Liver (tissue), 3 donors: ENCODE measurements around the gene TMTC1.

Experiments
- EGR1 ChIP-seq, 2 donors: IDR thresholded peaks; 2 replicates each; pipeline ENCODE4 v1.6.1; 2016 to 2018; ENCODE audit warnings: antibody characterized with exemption in 2 of 2, low read depth in 2 of 2
- FOXA1 ChIP-seq: IDR thresholded peaks from 2 replicates; pipeline ENCODE4 v1.6.1; 2016; ENCODE audit warnings: antibody characterized with exemption
- FOXA2 ChIP-seq: IDR thresholded peaks from 2 replicates; pipeline ENCODE4 v1.6.1; 2016; ENCODE audit warnings: antibody characterized with exemption
- JUND ChIP-seq, 2 donors: IDR thresholded peaks; 2 replicates each; pipeline ENCODE4 v1.6.1; 2016; ENCODE audit warnings: antibody characterized with exemption in 2 of 2
- RAD21 ChIP-seq, 2 donors: IDR thresholded peaks; 2 replicates each; pipeline ENCODE4 v1.6.1; 2016; ENCODE audit warnings: antibody characterized with exemption in 2 of 2, mild to moderate bottlenecking in 2 of 2
- SP1 ChIP-seq: IDR thresholded peaks from 2 replicates; pipeline ENCODE4 v1.6.1; 2018; ENCODE audit warnings: antibody characterized with exemption, mild to moderate bottlenecking
- TAF1 ChIP-seq: conservative IDR thresholded peaks from 2 replicates; pipeline ENCODE4 v1.6.1; 2016; ENCODE audit warnings: antibody characterized with exemption, mild to moderate bottlenecking
- TF ChIP-seq, protein P1 (sequence below): fragments of 150-350 bp; IDR thresholded peaks from 2 replicates; pipeline ENCODE4 v1.5.1; 2017; ENCODE audit warnings: improper control_type of control experiment, low read depth, low read length; ENCODE audit not compliant: missing input control
- TF ChIP-seq, protein P2 (sequence below): IDR thresholded peaks from 2 replicates; pipeline ENCODE4 v1.6.1; 2016; ENCODE audit warnings: antibody characterized with exemption
- TF ChIP-seq, protein P3 (sequence below): IDR thresholded peaks from 2 replicates; pipeline ENCODE4 v1.6.1; 2016; ENCODE audit warnings: antibody characterized with exemption
- TF ChIP-seq, protein P4 (sequence below): IDR thresholded peaks from 2 replicates; pipeline ENCODE4 v1.6.1; 2016; ENCODE audit warnings: antibody characterized with exemption, mild to moderate bottlenecking
- TF ChIP-seq, protein P5 (sequence below): IDR thresholded peaks from 2 replicates; pipeline ENCODE4 v1.6.1; 2016; ENCODE audit warnings: antibody characterized with exemption
- donor health status: healthy.
- donor health status: healthy.

DNA sequence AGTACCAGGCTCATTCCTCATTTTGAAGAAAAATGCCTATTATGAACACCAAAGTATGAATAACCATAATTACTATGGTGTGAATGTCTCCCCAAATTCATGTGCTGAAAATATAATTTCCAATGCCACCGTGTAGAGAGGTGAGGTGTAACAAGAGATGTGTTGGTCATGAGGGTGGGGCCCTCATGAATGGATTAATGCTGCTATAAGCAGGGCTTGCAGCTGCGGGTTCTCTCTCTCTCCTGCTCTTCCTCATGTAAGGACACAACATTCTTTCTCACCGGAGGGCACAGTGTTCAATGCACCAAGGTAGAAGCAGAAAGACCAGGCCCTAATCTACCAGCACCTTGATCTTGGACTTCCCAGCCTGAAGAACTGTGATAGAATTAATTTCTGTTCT, 70.0 kb downstream of the TMTC1 start:
- TF ChIP-seq, protein P1, sequence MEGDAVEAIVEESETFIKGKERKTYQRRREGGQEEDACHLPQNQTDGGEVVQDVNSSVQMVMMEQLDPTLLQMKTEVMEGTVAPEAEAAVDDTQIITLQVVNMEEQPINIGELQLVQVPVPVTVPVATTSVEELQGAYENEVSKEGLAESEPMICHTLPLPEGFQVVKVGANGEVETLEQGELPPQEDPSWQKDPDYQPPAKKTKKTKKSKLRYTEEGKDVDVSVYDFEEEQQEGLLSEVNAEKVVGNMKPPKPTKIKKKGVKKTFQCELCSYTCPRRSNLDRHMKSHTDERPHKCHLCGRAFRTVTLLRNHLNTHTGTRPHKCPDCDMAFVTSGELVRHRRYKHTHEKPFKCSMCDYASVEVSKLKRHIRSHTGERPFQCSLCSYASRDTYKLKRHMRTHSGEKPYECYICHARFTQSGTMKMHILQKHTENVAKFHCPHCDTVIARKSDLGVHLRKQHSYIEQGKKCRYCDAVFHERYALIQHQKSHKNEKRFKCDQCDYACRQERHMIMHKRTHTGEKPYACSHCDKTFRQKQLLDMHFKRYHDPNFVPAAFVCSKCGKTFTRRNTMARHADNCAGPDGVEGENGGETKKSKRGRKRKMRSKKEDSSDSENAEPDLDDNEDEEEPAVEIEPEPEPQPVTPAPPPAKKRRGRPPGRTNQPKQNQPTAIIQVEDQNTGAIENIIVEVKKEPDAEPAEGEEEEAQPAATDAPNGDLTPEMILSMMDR, result no peak
- no peak for TF ChIP-seq EGR1 (IDR thresholded peaks at IDR 0.05; ENCODE audit: low read depth in 2 of 2)
- TF ChIP-seq, protein P2, sequence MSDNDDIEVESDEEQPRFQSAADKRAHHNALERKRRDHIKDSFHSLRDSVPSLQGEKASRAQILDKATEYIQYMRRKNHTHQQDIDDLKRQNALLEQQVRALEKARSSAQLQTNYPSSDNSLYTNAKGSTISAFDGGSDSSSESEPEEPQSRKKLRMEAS, result no peak
- TF ChIP-seq, protein P3, sequence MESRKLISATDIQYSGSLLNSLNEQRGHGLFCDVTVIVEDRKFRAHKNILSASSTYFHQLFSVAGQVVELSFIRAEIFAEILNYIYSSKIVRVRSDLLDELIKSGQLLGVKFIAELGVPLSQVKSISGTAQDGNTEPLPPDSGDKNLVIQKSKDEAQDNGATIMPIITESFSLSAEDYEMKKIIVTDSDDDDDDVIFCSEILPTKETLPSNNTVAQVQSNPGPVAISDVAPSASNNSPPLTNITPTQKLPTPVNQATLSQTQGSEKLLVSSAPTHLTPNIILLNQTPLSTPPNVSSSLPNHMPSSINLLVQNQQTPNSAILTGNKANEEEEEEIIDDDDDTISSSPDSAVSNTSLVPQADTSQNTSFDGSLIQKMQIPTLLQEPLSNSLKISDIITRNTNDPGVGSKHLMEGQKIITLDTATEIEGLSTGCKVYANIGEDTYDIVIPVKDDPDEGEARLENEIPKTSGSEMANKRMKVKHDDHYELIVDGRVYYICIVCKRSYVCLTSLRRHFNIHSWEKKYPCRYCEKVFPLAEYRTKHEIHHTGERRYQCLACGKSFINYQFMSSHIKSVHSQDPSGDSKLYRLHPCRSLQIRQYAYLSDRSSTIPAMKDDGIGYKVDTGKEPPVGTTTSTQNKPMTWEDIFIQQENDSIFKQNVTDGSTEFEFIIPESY, result no peak
- TF ChIP-seq RAD21 (IDR thresholded peaks at IDR 0.05), result no peak
- no peak for TF ChIP-seq JUND (IDR thresholded peaks at IDR 0.05)
- TF ChIP-seq TAF1, result no peak
- TF ChIP-seq, protein P4, sequence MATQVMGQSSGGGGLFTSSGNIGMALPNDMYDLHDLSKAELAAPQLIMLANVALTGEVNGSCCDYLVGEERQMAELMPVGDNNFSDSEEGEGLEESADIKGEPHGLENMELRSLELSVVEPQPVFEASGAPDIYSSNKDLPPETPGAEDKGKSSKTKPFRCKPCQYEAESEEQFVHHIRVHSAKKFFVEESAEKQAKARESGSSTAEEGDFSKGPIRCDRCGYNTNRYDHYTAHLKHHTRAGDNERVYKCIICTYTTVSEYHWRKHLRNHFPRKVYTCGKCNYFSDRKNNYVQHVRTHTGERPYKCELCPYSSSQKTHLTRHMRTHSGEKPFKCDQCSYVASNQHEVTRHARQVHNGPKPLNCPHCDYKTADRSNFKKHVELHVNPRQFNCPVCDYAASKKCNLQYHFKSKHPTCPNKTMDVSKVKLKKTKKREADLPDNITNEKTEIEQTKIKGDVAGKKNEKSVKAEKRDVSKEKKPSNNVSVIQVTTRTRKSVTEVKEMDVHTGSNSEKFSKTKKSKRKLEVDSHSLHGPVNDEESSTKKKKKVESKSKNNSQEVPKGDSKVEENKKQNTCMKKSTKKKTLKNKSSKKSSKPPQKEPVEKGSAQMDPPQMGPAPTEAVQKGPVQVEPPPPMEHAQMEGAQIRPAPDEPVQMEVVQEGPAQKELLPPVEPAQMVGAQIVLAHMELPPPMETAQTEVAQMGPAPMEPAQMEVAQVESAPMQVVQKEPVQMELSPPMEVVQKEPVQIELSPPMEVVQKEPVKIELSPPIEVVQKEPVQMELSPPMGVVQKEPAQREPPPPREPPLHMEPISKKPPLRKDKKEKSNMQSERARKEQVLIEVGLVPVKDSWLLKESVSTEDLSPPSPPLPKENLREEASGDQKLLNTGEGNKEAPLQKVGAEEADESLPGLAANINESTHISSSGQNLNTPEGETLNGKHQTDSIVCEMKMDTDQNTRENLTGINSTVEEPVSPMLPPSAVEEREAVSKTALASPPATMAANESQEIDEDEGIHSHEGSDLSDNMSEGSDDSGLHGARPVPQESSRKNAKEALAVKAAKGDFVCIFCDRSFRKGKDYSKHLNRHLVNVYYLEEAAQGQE, result no peak
- TF ChIP-seq, protein P5, sequence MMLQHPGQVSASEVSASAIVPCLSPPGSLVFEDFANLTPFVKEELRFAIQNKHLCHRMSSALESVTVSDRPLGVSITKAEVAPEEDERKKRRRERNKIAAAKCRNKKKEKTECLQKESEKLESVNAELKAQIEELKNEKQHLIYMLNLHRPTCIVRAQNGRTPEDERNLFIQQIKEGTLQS, result no peak
- no peak for TF ChIP-seq SP1
- no peak for TF ChIP-seq FOXA1
- TF ChIP-seq FOXA2, result no peak
